ENCODE data around the gene PYURF.
A peak's percentile ranks its signal among the peaks of the same experiment; 100 is the strongest.

Gene PYURF, protein sequence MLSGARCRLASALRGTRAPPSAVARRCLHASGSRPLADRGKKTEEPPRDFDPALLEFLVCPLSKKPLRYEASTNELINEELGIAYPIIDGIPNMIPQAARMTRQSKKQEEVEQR

DNA sequence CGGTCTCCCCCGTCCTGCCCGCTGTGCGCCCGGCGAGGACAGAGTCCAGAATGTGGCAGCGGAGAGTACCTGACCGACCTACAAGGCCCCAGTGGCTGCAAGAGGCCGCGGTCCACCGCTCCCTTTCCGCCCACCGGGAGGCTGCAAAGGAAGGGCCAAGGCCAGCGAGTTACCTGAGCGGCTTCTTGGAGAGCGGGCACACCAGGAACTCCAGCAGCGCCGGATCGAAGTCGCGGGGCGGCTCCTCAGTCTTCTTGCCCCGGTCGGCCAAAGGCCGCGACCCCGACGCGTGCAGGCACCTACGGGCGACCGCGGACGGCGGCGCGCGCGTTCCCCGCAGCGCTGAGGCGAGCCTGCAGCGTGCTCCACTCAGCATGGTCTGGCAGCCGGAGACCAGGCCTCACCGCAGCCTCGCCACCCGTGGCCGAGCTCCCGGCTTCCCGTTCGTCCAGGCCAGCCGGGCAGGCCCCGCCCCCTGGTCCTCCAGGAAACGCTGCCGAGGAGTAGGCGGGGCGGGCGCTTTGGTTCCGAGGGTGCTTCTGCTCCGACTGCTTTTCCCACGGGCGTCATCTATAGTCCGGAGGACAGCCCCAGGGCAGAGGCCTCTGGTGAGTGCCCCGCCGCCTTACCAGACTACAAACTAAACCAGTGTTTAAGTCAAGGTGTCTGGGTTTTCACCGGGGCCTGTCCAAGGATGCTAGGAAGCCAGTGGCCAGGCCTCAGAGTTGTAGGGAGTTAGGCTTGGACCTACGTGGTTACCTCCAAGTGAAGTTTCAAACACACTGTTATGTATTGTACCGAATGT, at the start of gene PYURF:
PYURF (minus strand) TSS at position 452 of the 805 bp plus-strand sequence; CDS start at position 376, 76 bp downstream.
- peak; percentile 93 for DNase-seq

- DNase-seq: no peak
These were observed 46.4 kb upstream of the PYURF start for GRCh38 chr4:88570001-88570400.

- no peak for DNase-seq
These were observed 44.0 kb upstream of the PYURF start for GRCh38 chr4:88567591-88567990.

DNA sequence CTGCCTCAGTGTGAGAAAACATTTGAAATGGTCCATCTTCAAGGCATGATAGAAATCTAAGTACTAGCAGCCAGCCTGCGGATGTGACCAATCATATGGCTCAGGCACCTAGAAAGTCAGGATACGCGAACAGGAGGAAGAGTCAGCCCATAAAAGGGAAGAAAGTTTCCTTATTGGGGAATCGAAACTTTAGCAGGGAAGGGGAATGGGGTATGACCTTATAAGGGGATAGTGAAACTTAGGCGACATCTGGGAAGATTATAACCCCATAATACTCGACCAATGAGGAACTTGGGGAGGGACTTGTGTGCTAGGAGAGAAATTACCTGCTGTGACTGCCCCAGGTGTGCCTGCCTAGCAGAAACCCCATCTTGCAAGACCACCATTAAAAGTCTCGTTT, 26.2 kb upstream of the PYURF start:
- no peak for DNase-seq

DNA sequence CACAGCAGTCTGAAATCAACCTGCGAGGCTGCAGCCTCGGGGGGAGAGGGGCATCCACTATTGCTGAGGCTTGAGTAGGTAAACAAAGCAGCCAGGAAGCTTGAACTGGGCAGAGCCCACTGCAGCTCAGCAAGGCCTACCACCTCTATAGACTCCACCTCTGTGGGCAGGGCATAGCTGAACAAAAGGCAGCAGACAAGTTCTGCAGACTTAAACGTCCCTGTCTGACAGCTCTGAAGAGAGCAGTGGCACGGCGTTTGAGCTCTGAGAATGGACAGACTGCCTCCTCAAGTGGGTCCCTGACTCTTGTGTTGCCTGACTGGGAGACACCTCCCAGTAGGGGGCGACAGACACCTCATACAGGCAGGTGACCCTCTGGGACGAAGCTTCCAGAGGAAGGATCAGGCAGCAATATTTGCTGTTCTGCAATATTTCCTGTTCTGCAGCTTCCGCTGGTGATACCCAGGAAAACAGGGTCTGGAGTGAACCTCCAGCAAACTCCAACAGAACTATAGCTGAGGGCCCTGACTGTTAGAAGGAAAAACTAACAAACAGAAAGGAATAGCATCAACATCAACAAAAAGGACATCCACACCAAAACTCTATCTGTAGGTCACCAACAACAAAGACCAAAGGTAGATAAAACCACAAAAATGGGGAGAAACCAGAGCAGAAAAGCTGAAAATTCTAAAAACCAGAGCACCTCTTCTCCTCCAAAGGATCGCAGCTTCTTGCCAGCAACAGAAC, 15.9 kb upstream of the PYURF start:
- DNase-seq: peak; percentile 81

DNA sequence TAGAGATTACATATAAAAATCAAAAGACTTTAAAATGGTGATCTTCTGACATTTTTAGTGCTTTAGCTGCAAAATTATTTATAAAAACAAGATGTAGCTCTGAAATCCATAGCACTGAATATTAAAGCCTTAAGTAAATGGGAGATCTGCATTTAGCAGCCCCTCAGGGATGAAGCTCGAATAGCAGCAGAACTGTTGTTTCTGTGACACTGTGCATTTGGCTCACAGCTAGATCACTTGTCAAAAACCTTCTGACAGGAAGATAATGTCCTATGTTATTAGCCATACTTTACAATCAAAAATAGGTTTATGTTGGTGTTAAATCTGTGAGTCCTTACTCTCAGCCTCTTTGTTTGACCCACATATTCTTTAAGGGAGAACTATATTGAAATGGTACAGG, 14.1 kb upstream of the PYURF start:
- DNase-seq: no peak

GRCh38 chr4:88535090-88535755, 11.6 kb upstream of the PYURF start:
- no peak for DNase-seq

DNA sequence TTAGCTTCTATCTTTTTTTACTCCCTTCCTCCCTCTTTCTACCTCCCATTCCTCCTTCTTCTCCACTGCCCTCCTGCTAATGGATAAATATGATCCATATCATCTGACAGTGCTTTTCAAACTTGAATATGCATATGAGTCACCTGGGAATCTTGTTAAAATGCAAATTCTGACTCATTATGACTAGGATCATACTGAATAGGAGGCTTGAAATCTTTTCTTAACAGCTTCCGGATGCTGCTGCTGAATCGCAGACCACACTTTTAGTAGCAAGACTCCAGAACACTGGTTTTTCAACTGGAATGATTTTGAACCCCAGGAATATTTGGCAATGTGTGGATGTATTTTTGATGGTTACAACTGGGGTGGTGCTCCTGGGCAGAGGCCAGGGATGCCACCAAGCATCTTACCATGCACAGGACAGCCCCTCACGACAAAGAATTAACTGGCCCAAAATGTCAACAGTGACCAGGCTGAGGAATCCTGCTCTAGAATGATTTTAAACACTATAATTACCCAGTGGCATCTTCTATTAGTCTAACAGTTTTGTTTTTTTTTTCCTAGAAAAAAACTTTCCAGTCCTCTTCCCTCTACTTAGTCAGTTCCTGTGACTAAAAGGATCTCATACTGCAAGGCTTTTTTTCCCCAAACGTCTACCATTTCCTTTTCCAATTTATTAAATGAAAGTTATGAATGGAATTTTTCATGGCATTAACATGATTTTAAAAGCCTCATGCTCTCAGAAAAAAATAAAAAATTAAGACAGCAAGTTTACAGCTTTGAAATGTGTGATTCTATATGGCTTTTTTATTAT, 10.6 kb upstream of the PYURF start:
- DNase-seq: no peak

DNA sequence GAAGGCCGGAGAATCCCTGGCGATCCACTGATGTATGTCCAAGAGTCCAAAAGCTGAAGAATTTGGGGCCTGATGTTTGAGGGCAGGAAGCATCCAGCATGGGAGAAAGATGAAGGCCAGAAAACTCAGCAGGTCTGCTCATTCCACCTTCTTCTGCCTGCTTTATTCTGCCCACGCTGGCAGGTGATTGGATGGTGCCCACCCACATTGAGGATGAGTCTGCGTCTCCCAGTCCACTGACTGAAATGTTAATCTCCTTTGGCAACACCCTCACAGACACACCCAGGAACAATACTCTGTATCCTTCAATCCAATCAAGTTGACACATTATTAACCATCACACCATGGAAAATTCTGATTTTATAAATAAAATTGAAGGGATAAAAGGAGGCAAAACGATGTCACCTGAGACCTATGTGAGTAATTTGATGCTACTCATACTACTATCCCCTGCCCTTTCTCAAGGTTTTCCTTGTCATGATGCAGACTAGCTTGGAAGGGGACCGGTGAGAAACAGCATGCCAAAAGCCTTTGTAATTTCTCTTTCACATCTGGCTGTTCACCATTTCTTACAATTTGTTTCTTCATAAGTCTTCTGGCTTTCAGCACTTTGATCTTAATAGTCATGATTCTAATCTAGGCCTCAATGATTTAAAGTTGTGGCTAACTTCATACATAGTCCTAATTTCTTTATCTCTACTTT, 9.7 kb upstream of the PYURF start:
- no peak for DNase-seq

DNA sequence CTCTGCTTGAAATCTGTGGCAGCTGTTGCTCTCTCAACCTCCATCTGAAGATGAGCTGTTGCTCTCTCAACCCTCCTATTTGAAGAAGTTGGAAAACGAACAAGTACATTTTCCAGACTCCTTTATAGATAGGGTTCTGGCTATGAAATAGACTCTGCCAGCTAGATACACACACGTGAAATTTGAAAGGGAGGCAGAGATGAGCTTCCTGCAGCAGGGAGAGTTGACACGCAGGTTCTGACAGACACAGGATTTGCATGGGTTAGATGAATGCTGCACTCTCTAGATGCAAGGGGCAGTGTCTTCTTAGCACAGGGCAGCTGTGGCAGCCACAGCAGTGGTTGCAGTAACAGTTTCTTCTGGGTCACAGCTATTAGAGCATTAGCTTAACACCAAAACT, 8.0 kb upstream of the PYURF start:
- no peak for DNase-seq

DNA sequence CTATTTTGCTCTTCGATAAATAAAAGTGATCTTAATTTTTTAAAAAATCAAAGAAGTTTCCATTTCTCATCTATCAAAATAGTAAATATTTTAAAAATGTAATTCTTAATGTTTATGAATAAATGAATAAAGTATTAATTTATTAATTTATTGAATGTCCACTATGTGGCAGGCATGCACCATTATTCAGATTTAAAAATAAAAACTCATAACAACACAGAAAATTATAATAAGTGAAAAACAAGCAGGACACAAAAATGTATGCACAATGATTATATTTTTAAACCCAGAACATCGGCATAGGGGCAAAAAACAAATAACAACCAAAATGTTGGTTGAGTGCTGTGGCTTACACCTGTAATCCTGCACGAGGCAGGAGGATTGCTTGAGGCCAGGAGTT, 5.3 kb upstream of the PYURF start:
- no peak for DNase-seq

- DNase-seq: no peak
These were observed 4.2 kb upstream of the PYURF start for GRCh38 chr4:88527787-88528186.

GRCh38 chr4:88526221-88526815, 2.7 kb upstream of the PYURF start:
- DNase-seq: peak; percentile 31

- no peak for DNase-seq
These were observed 595 bp upstream of the PYURF start for GRCh38 chr4:88524171-88524570.

DNA sequence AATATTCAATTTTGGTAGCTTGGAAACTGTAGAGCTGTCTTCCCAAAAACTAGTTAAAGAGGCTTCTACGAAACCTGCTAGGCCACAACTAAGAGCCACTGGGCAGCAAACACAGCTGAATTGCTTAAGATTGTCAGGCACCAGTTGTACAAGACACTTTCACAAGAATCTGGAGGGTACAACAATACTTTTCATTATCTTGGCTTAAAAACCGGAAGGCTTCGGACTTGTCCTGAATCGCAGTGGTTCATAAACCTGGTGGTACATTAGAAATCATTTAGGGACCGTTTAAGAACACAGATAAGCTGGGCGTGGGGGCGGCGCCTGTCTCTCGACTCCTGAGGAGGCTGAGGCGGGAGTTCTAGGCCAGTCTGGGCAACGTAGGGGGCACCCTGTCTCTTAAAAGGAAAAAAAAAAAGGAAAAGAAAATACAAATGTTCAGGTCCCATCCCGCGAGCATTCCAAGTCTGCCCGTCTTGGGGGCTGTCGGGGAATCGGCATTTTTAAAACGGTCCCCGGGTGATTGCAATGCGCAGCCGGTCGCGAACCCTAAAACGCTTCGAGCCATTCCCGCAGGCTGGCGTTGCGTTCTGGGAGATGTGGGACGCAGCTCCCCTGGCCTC, 763 bp downstream of the PYURF start:
- peak; percentile 43 for DNase-seq

DNA sequence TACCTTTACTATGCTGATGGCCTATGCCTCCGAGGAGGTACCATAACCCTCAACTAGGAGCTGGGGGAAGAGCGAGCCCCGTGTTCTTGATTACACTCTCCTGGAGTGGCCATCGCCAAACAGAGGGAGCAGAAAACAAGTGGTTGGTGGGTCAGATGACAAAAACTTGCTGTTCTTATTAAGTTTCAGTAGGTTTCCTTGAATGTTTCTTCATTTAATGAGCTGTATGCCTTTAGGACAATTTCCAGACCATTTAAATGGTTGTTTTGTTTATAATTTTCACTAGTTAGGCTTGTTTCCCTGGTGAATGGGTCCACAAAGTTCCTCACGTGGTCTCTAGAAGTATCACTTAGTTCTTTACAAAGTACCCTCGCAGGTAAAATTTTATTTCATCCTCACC, 4.7 kb downstream of the PYURF start:
- no peak for DNase-seq

GRCh38 chr4:88517825-88518224, 5.8 kb downstream of the PYURF start:
- DNase-seq: no peak

GRCh38 chr4:88516746-88517145, 6.8 kb downstream of the PYURF start:
- DNase-seq: no peak

- DNase-seq: no peak
These were observed 8.7 kb downstream of the PYURF start for GRCh38 chr4:88514557-88515511.

DNA sequence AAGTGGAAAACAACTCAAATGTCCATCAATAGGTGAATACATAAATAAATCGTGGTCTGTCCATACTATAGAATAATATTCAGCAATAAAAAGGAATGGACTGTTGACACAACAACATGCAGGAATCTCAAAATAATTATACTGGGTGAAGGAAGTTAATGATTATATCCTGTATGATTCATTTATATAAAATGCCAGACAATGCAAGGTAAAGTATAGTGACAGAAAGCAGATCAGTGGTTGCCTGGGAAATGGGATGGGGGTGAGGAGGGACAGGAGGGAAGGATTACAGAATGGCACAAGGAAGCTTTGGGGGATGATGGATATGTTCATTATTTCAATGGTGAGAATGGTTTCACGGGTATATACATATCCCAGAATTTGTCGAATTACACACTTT, 12.3 kb downstream of the PYURF start:
- DNase-seq: no peak

All from activated CD4-positive, alpha-beta T cell treated with anti-CD3 and anti-CD28 coated beads, Interleukin-2, Interleukin-6, amounts not matched to agents 100 ng/mL and 50 ng/mL, durations not matched to agents 16 hours and 8 hours (primary cell).